ENCODE data around the gene PDE8B.

The PDE8B gene

DNA sequence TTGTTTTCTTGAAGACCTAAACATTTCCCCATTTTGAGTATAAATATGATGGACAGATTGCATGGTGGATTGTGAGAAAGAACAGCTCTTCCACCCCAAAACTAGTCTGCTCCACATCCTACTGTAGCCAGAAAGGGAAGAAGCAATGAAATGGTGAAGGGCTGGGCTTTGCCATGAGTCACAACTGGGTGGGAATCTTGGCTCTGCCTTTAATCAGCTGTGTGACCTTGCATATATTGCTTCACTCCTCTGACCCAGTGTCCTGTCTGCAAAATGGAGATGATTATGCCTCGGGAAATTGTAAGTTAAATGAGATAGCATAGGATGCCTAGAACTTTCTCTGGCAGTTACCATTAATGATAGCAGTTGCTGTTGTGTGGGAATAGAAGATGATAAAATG, 101.9 kb downstream of the PDE8B start:
- TF ChIP-seq, protein P1, sequence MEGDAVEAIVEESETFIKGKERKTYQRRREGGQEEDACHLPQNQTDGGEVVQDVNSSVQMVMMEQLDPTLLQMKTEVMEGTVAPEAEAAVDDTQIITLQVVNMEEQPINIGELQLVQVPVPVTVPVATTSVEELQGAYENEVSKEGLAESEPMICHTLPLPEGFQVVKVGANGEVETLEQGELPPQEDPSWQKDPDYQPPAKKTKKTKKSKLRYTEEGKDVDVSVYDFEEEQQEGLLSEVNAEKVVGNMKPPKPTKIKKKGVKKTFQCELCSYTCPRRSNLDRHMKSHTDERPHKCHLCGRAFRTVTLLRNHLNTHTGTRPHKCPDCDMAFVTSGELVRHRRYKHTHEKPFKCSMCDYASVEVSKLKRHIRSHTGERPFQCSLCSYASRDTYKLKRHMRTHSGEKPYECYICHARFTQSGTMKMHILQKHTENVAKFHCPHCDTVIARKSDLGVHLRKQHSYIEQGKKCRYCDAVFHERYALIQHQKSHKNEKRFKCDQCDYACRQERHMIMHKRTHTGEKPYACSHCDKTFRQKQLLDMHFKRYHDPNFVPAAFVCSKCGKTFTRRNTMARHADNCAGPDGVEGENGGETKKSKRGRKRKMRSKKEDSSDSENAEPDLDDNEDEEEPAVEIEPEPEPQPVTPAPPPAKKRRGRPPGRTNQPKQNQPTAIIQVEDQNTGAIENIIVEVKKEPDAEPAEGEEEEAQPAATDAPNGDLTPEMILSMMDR (IDR thresholded peaks at IDR 0.05; ENCODE audit: low read depth, low read length, missing control alignments), result no peak
- peak; percentile 20 for DNase-seq (ENCODE audit: extremely low read depth, low read depth)
- no peak overlapping the region for H3K4me3 ChIP-seq (replicated peaks; ENCODE audit: low read depth, low read length)

DNA sequence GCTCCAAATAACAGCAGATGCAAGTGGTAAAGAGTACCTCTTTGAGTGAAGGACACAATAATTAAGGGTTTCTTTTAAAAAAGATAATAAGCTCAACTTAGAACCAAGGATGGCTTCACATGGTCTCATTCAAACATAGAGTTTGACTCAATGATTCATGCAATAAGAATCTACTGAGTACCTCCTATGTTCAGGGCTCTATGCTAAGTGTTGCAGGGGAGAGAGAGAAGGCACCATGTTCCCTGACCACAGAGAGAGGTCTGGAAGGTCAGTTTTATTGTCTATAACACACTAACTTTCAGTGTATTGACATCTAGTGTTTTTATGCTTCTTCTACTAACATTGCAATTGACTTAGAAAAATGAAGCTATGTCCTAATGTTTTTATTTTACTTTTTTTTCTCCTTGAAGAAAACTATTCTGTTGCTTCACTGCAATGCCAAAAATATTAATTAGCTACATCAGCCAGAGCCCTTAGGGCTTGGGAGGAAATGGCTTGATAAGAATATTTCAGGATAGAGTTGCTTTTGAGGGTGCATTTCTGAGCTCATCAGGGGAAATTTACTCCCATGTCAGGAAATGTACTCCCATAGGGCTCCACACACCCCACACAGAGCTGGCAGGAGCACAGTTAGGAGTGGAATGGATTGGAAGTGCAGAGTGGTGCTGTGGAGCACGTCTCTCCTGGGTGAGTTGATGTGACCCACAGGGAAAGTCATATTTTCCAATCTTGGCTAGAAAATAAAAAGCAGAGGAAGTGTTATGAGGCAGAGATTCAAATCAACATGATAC, 106.6 kb downstream of the PDE8B start:
- H3K4me3 ChIP-seq (replicated peaks; ENCODE audit: low read depth, low read length), result no peak overlapping the region
- TF ChIP-seq, protein P1 (IDR thresholded peaks at IDR 0.05; ENCODE audit: low read depth, low read length, missing control alignments), result no peak
- DNase-seq (ENCODE audit: extremely low read depth, low read depth), result no peak

DNA sequence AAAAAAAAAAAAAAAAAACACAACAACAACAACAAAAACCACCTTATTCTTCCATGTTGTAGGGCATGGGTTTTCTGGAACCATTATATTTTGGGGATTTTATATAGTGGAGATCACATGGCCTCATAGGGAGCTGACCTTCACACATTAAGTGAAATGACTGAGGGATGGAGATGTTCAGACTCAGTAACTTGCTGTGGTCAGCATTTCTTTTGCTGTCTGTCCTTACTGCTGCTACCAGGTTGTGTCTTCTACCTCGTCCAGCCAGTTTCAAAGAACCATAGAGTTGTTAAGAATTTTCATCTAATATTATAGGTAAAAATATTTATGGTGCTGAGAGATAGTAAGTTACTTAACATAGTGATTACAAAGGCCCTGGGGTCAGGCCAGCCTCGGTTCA, 107.6 kb downstream of the PDE8B start:
- no peak overlapping the region for H3K4me3 ChIP-seq (replicated peaks; ENCODE audit: low read depth, low read length)
- no peak for DNase-seq (ENCODE audit: extremely low read depth, low read depth)
- TF ChIP-seq, protein P1 (IDR thresholded peaks at IDR 0.05; ENCODE audit: low read depth, low read length, missing control alignments), result no peak

GRCh38 chr5:77319117-77319804, 108.8 kb downstream of the PDE8B start:
- H3K4me3 ChIP-seq (replicated peaks; ENCODE audit: low read depth, low read length), result no peak overlapping the region
- TF ChIP-seq, protein P1 (IDR thresholded peaks at IDR 0.05; ENCODE audit: low read depth, low read length, missing control alignments), result no peak
- DNase-seq (ENCODE audit: extremely low read depth, low read depth), result no peak

DNA sequence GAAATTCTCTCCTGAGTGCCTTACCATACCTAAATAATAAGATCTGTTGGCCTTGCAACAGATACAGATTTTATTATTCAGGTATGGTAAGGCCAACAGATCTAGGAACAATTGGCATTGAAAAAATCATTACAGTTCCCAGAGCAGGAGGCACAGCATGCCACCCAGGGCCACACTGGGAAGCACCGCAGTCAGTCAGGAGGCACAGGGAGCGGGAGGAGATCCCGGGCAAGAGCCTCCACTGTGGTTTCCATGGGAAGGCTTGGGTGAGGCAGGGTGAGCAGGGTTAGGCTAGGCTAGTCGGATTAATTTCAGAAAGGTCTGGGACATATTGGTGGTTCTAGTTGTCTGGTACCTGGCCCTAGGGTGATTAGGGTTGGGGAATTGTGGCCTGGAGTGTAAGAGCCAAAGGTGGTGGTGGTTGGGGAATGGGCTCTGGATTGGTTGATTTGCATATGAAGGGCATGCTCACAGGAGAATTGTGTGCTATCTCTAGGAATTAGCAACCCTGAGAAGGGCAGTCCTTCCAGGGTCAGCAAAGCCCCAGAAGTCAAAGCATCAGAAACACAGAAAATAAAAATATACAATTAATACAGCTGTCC, 111.4 kb downstream of the PDE8B start:
- no peak for DNase-seq (ENCODE audit: extremely low read depth, low read depth)
- no peak overlapping the region for H3K4me3 ChIP-seq (replicated peaks; ENCODE audit: low read depth, low read length)
- TF ChIP-seq, protein P1 (IDR thresholded peaks at IDR 0.05; ENCODE audit: low read depth, low read length, missing control alignments), result no peak

DNA sequence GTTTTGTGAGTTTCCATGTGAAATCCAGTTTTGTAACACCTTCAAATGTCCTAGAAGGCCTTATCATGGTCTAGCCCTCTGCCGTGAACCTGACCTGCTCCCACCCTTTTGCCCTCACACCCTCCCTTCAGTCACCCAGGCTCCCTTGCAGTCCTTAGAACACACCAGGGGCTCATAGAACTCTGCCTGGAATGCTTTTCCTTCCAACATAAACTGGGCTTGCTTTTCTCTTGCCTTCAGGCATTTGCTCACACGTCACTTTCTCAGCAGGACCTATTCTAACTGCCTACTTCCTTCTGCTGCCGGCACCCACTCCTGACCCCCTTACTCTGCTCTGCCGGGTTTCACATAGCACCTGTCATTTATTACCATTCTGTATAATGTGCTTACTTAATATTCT, 111.9 kb downstream of the PDE8B start:
- no peak overlapping the region for H3K4me3 ChIP-seq (replicated peaks; ENCODE audit: low read depth, low read length)
- no peak for DNase-seq (ENCODE audit: extremely low read depth, low read depth)
- TF ChIP-seq, protein P1 (IDR thresholded peaks at IDR 0.05; ENCODE audit: low read depth, low read length, missing control alignments), result no peak

Measured in HFF-Myc (cell line).